ENCODE data around the gene ZNF775.

- TF ChIP-seq, protein P1, sequence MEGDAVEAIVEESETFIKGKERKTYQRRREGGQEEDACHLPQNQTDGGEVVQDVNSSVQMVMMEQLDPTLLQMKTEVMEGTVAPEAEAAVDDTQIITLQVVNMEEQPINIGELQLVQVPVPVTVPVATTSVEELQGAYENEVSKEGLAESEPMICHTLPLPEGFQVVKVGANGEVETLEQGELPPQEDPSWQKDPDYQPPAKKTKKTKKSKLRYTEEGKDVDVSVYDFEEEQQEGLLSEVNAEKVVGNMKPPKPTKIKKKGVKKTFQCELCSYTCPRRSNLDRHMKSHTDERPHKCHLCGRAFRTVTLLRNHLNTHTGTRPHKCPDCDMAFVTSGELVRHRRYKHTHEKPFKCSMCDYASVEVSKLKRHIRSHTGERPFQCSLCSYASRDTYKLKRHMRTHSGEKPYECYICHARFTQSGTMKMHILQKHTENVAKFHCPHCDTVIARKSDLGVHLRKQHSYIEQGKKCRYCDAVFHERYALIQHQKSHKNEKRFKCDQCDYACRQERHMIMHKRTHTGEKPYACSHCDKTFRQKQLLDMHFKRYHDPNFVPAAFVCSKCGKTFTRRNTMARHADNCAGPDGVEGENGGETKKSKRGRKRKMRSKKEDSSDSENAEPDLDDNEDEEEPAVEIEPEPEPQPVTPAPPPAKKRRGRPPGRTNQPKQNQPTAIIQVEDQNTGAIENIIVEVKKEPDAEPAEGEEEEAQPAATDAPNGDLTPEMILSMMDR (conservative IDR thresholded peaks at IDR 0.05; ENCODE audit: low read depth, low read length), result no peak
- no peak for TF ChIP-seq EZH2 (IDR thresholded peaks at IDR 0.05; ENCODE audit: low read length, unreplicated experiment)
- no peak for TF ChIP-seq EZH2phosphoT487 (IDR thresholded peaks at IDR 0.05; ENCODE audit: borderline replicate concordance, low read length)
Measured at GRCh38 chr7:150361402-150361801, 17.7 kb upstream of the ZNF775 start.
